OCI-LY1 (cell line): ENCODE data around the gene CHPF2.

Experiments used
- H2AFZ ChIP-seq: fragments of 200-600 bp; sonication (generic), shearing (Covaris generic); 2 replicates; pipeline ENCODE4 v1.6.0; 2014; ENCODE audit warnings: antibody characterized with exemption, mild to moderate bottlenecking, low read length
- H3F3A ChIP-seq: fragments of 200-600 bp; sonication (generic), shearing (Covaris generic); 2 replicates; pipeline ENCODE4 v1.6.0; 2014; ENCODE audit warnings: mild to moderate bottlenecking, antibody characterized with exemption, low read length, moderate library complexity; ENCODE audit not compliant: insufficient read depth
- H3K27ac ChIP-seq: fragments of 200-600 bp; sonication (generic); 2 replicates; pipeline ENCODE4 v1.5.1; 2014; ENCODE audit warnings: low read length, mixed run types, mild to moderate bottlenecking, low read depth; ENCODE audit not compliant: poor library complexity, severe bottlenecking
- H3K27me3 ChIP-seq: fragments of 200-600 bp; sonication (generic); 2 replicates; pipeline ENCODE4 v1.6.0; 2014; ENCODE audit warnings: antibody characterized with exemption, mild to moderate bottlenecking, low read length, moderate library complexity; ENCODE audit not compliant: insufficient read depth
- H3K36me3 ChIP-seq: fragments of 200-600 bp; sonication (generic); 2 replicates; pipeline ENCODE4 v1.6.1; 2014; ENCODE audit warnings: mild to moderate bottlenecking, antibody characterized with exemption, low read length, moderate library complexity, mixed read lengths; ENCODE audit not compliant: insufficient read depth
- H3K4me1 ChIP-seq: fragments of 200-600 bp; sonication (generic); 2 replicates; pipeline ENCODE4 v1.5.1; 2014; ENCODE audit warnings: mild to moderate bottlenecking, low read length, moderate library complexity; ENCODE audit not compliant: insufficient read depth, severe bottlenecking
- H3K4me2 ChIP-seq: fragments of 200-600 bp; sonication (generic), shearing (Covaris generic); 2 replicates; pipeline ENCODE4 v1.6.1; 2014; ENCODE audit warnings: low read length
- H3K4me3 ChIP-seq: fragments of 200-600 bp; sonication (generic); 2 replicates; pipeline ENCODE4 v1.5.1; 2014; ENCODE audit warnings: low read length, low read depth, mild to moderate bottlenecking, mixed read lengths; ENCODE audit not compliant: poor library complexity, severe bottlenecking
- H3K79me2 ChIP-seq: fragments of 200-600 bp; shearing (Covaris generic); 2 replicates; pipeline ENCODE4 v1.6.1; 2016; ENCODE audit warnings: mixed run types, low read length, mixed read lengths; ENCODE audit not compliant: insufficient read depth
- H3K9ac ChIP-seq: fragments of 200-600 bp; sonication (generic), shearing (Covaris generic); 2 replicates; pipeline ENCODE4 v1.6.1; 2014; ENCODE audit warnings: mild to moderate bottlenecking, low read length, mixed read lengths
- H3K9me2 ChIP-seq: fragments of 200-600 bp; sonication (generic), shearing (Covaris generic); 2 replicates; pipeline ENCODE4 v1.6.1; 2014; ENCODE audit warnings: low read depth, mild to moderate bottlenecking, low read length, mixed read lengths
- H3K9me3 ChIP-seq: fragments of 200-600 bp; shearing (Covaris generic); 2 replicates; pipeline ENCODE4 v1.6.1; 2014; ENCODE audit warnings: low read length, mixed read lengths
- H4K20me1 ChIP-seq: fragments of 200-600 bp; sonication (generic), shearing (Covaris generic); 2 replicates; pipeline ENCODE4 v1.6.0; 2016; ENCODE audit warnings: mild to moderate bottlenecking, low read length; ENCODE audit not compliant: insufficient read depth
- EZH2 ChIP-seq: fragments of 200-600 bp; sonication (generic), shearing (Covaris generic); IDR thresholded peaks from 2 replicates; pipeline ENCODE4 v1.8.0; 2017; ENCODE audit warnings: borderline replicate concordance, mixed run types, mild to moderate bottlenecking, antibody characterized with exemption, low read length, moderate library complexity, mixed read lengths
- TF ChIP-seq, protein P1 (sequence below): fragments of 200-600 bp; sonication (generic), shearing (Covaris generic); IDR thresholded peaks from 2 replicates; pipeline ENCODE4 v1.5.1; 2017; ENCODE audit warnings: mild to moderate bottlenecking, antibody characterized with exemption, low read length, moderate library complexity, mixed read lengths

Gene CHPF2

GRCh38 chr7:151226875-151227782 lies 5.2 kb upstream of the CHPF2 start, which contains the start of gene ABCF2:
TSS of gene ABCF2 (minus strand) at chr7:151227205. CDS start at chr7:151226458, 747 bp downstream.
- peak within 1 kb of the TSS; percentile 73 for H3K4me3 ChIP-seq
- H3K4me1 ChIP-seq, result peaks cover 32% of the 10 kb centered on the region
- H3F3A ChIP-seq, result no peaks in the 10 kb centered on the region
- peaks cover 12% of the 10 kb centered on the region for H3K79me2 ChIP-seq
- TF ChIP-seq EZH2, result no peak
- TF ChIP-seq, protein P1, sequence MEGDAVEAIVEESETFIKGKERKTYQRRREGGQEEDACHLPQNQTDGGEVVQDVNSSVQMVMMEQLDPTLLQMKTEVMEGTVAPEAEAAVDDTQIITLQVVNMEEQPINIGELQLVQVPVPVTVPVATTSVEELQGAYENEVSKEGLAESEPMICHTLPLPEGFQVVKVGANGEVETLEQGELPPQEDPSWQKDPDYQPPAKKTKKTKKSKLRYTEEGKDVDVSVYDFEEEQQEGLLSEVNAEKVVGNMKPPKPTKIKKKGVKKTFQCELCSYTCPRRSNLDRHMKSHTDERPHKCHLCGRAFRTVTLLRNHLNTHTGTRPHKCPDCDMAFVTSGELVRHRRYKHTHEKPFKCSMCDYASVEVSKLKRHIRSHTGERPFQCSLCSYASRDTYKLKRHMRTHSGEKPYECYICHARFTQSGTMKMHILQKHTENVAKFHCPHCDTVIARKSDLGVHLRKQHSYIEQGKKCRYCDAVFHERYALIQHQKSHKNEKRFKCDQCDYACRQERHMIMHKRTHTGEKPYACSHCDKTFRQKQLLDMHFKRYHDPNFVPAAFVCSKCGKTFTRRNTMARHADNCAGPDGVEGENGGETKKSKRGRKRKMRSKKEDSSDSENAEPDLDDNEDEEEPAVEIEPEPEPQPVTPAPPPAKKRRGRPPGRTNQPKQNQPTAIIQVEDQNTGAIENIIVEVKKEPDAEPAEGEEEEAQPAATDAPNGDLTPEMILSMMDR, result 0 out of 2 replicates have a peak, but pooled peaks have one; percentile 6
- peaks cover 38% of the 10 kb centered on the region for H3K36me3 ChIP-seq
- H3K9ac ChIP-seq, result peak within 1 kb of the TSS; percentile 77
- no peaks in the 10 kb centered on the region for H4K20me1 ChIP-seq
- no peaks in the 10 kb centered on the region for H3K9me3 ChIP-seq
- peak within 1 kb of the TSS; percentile 11; the same call in 1 of the 2 replicates for H2AFZ ChIP-seq
- H3K9me2 ChIP-seq, result no peaks in the 10 kb centered on the region
- H3K4me2 ChIP-seq, result peak within 1 kb of the TSS; percentile 87
- no peak within 1 kb of the TSS for H3K27ac ChIP-seq
- no peaks in the 10 kb centered on the region for H3K27me3 ChIP-seq

- peak overlapping the region; percentile 73 for H3K4me2 ChIP-seq
- peak overlapping the region; percentile 75 for H3K9ac ChIP-seq
- H4K20me1 ChIP-seq, result no peaks in the 10 kb centered on the region
- no peaks in the 10 kb centered on the region for H3F3A ChIP-seq
- no peak overlapping the region for H3K27ac ChIP-seq
- peaks cover 35% of the 10 kb centered on the region for H3K4me1 ChIP-seq
- H3K79me2 ChIP-seq, result peaks cover 18% of the 10 kb centered on the region
- no peak overlapping the region for H2AFZ ChIP-seq
- no peaks in the 10 kb centered on the region for H3K27me3 ChIP-seq
- H3K36me3 ChIP-seq, result peaks cover 31% of the 10 kb centered on the region
- H3K9me2 ChIP-seq, result no peaks in the 10 kb centered on the region
- no peaks in the 10 kb centered on the region for H3K9me3 ChIP-seq
- TF ChIP-seq, protein P1, result no peak
- no peak for TF ChIP-seq EZH2
- peak overlapping the region; percentile 73 for H3K4me3 ChIP-seq
Observed at GRCh38 chr7:151228024-151228866, 4.0 kb upstream of the CHPF2 start.

GRCh38 chr7:151229249-151229648 lies 3.0 kb upstream of the CHPF2 start:
- Histone ChIP-seq H4K20me1 (no peaks in the 10 kb centered on the region), H3F3A (no peaks in the 10 kb centered on the region), H3K9ac (no peak overlapping the region), H3K27me3 (no peaks in the 10 kb centered on the region), H3K36me3 (peaks cover 26% of the 10 kb centered on the region), H3K4me1 (peaks cover 43% of the 10 kb centered on the region), H2AFZ (no peak overlapping the region), H3K9me3 (no peaks in the 10 kb centered on the region), H3K4me2 (no peak overlapping the region), H3K79me2 (peaks cover 24% of the 10 kb centered on the region), H3K27ac (no peak overlapping the region), H3K4me3 (no peak overlapping the region), H3K9me2 (no peaks in the 10 kb centered on the region)
- no peak for TF ChIP-seq EZH2
- TF ChIP-seq, protein P1, result no peak
